ENCODE results near the gene ITM2A.

The ITM2A gene

DNA sequence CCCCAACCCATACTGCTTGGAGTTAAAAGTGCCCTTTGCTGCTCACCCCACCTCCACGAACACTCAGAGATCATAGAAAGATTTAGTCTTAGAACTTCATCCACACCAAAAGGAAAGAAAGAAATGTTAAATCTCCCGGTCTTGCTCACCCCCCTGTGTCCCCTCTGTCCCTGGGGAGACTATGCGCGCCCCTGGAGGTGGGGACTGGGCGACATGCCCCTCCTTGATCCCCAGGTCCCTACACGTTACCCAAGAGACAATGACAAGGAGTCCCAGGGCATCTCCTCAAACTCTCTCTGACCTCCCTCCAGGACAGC is 620 bp downstream of the ITM2A start:
- no peak overlapping the region for H3K4me3 ChIP-seq (ENCODE audit: low read depth, low read length)
- TF ChIP-seq, protein P1, sequence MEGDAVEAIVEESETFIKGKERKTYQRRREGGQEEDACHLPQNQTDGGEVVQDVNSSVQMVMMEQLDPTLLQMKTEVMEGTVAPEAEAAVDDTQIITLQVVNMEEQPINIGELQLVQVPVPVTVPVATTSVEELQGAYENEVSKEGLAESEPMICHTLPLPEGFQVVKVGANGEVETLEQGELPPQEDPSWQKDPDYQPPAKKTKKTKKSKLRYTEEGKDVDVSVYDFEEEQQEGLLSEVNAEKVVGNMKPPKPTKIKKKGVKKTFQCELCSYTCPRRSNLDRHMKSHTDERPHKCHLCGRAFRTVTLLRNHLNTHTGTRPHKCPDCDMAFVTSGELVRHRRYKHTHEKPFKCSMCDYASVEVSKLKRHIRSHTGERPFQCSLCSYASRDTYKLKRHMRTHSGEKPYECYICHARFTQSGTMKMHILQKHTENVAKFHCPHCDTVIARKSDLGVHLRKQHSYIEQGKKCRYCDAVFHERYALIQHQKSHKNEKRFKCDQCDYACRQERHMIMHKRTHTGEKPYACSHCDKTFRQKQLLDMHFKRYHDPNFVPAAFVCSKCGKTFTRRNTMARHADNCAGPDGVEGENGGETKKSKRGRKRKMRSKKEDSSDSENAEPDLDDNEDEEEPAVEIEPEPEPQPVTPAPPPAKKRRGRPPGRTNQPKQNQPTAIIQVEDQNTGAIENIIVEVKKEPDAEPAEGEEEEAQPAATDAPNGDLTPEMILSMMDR (IDR thresholded peaks at IDR 0.05; ENCODE audit: low read depth, low read length) = no peak

- no peak overlapping the region for H3K4me3 ChIP-seq (ENCODE audit: low read depth, low read length)
- TF ChIP-seq, protein P1 (IDR thresholded peaks at IDR 0.05; ENCODE audit: low read depth, low read length) = no peak
These were observed 1.5 kb downstream of the ITM2A start for GRCh38 chrX:79365591-79365990.

DNA sequence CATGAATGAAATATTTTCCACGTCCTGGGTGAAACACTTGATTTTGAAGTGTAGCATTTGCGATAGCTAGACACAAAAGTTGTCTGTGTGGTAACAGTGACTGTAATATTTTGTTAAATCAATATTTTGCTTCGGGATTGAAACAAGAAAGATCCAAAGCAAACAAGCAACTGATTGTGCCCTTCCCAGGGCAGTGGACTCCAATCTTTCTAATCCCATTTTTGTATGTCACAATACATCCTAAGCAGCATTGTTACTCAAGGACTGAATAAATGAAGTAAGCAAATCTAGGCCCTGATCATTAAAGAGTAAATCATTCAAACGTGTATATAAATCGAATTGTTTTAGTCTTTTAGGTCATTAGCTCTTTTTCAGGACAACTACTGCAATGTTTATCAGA is 2.8 kb downstream of the ITM2A start:
- no peak overlapping the region for H3K4me3 ChIP-seq (ENCODE audit: low read depth, low read length)
- TF ChIP-seq, protein P1 (IDR thresholded peaks at IDR 0.05; ENCODE audit: low read depth, low read length) = no peak

DNA sequence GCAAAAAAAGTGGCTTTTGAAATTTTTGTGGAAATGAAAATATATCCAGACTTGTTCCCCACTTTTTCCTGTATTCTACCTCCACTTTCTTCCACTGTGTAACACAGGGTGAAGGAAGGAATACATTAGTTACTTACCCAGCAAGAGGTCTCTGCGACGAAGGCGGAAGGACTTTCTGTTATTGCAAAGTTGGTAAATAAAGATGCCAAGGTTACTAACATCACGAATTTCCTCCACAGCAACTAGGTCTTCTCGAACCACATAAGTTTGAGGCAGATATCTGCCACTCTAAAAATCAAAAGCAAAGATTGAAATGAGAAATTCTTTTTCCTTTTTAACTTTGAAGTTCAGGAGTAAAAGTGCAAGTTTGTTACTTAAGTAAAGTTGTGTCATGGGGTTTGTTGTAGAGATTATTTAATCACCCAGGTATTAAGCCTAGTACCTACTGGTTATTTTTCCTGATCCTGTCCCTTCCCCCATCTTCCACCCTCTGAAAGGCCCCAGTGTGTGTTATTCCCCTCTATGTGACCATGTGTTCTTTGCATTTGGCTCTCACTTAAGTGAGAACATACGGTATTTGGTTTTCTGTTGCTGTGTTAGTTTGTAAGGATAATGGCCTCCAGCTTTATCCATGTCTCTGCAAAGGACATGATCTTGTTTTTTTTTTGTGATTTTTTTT is 5.8 kb downstream of the ITM2A start:
- no peak overlapping the region for H3K4me3 ChIP-seq (ENCODE audit: low read depth, low read length)

DNA sequence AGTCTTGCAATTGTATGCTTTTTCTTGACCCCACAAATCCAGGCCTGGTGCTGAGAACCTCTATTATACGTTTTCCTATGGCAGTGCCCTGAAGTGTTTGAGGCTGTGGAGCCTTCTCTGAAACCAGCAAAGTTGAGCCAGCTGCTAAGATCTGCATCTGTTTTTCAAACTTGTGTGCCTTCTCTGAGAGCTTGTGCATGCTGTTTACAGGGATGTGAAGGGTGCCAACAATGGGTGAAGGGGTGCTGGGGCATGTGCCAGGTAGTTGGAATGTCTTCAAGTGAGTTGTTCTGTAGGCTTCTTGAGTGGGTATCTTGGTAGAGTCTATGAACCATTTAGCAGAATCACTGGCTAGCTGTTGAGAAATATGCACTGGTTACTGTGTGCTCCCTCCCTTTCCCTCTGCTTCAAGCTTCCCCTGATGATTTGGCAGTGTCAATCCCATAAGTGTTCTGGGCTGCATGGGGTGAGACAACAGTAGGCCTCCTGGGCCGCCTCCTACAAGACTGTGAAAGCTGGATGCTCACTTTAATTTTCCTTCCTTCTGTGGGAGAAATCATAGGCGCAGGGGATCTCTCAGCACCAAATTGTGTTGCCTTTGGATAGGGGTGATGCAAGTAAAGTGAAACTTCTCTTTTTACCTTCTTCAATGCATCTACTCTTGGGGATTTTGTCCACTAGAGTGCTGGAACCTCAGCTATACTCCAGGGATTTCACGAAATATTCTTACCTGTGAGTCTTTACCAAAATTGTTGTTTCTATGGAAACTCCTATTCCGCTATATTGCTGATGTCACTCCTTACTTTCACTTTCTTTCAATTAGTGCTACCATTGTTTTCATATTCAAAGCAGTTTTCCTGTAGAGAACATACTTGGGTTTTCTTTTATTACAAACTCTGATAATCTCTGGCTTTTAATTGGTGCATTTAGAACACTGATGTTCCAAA is 30.0 kb downstream of the ITM2A start:
- H3K4me3 ChIP-seq (ENCODE audit: low read depth, low read length) = no peak overlapping the region
- TF ChIP-seq, protein P1 (IDR thresholded peaks at IDR 0.05; ENCODE audit: low read depth, low read length) = no peak

More for the DNA sequence above, 5.8 kb downstream of the ITM2A start:
- TF ChIP-seq, protein P1 (IDR thresholded peaks at IDR 0.05; ENCODE audit: low read depth, low read length) = no peak

DNA sequence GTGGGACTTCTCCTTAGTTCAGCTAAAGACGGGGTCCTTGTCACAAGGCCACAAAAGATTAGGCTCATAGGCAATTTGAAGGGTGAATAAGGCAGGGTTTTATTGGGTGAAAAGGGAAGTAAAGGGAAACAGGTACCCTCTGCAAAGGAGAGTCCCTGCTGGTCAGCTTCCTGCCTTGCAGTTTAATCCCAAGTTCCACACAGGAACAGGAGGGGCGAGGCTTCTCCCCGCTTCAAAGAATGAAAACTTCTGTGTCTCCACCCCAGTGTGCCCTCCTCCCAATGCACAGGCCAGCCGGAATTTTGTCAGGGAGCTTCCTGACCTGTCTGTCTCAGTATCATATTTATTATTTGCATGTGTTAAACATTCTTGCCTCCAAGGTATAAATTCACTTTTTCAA is 37.1 kb downstream of the ITM2A start:
- no peak overlapping the region for H3K4me3 ChIP-seq (ENCODE audit: low read depth, low read length)
- TF ChIP-seq, protein P1 (IDR thresholded peaks at IDR 0.05; ENCODE audit: low read depth, low read length) = no peak
